Natural killer cell (primary cell): ENCODE data around the gene CCDC13. TPM values are rescaled to one million over a fixed set of nuclear protein-coding genes. Genes with fewer than 3 reads are reported as not detected.

ENCODE experiments used
- ATAC-seq, 3 donors: fragments of 150-1000 bp in 2 of 3; fragments of 200-7000 bp in 1 of 3; cut with Tn5 transposase; 1 replicate in 1 of 3; 2 replicates in 2 of 3; pipeline ENCODE4 v1.10.0; 2021; ENCODE audit warnings: mild to moderate bottlenecking in 2 of 3, moderate library complexity in 2 of 3
- DNase-seq, 2 donors: peaks; one replicate each; pipeline versions ENCODE4 v3.0.0 to v3.0.0-alpha.2; 2013 to 2021; ENCODE audit warnings: mixed read lengths in 1 of 2
- H3K27ac ChIP-seq: one replicate; pipeline ENCODE4 v1.5.1; 2013; ENCODE audit warnings: mild to moderate bottlenecking, low read length
- H3K27me3 ChIP-seq: one replicate; pipeline ENCODE4 v1.6.1; 2013; ENCODE audit warnings: low read length; ENCODE audit not compliant: control insufficient read depth, insufficient read depth
- H3K36me3 ChIP-seq: one replicate; pipeline ENCODE4 v1.6.1; 2013; ENCODE audit warnings: low read length; ENCODE audit not compliant: control insufficient read depth, insufficient read depth
- H3K4me1 ChIP-seq: one replicate; pipeline ENCODE4 v1.6.1; 2013; ENCODE audit warnings: low read length; ENCODE audit not compliant: control insufficient read depth, insufficient read depth
- H3K4me3 ChIP-seq: one replicate; pipeline ENCODE4 v1.5.1; 2013; ENCODE audit warnings: low read length
- H3K9me3 ChIP-seq: one replicate; pipeline ENCODE4 v1.6.1; 2013; ENCODE audit warnings: low read length; ENCODE audit not compliant: control insufficient read depth, insufficient read depth
- H3K27ac Mint-ChIP-seq, 2 donors: one replicate each; pipeline ENCODE4 v1.8.0; 2022; ENCODE audit warnings: mild to moderate bottlenecking in 2 of 2, mixed read lengths in 2 of 2, moderate library complexity in 1 of 2
- H3K27me3 Mint-ChIP-seq, 2 donors: one replicate each; pipeline ENCODE4 v1.8.0; 2022; ENCODE audit warnings: low read depth in 2 of 2, mixed read lengths in 2 of 2
- H3K36me3 Mint-ChIP-seq: one replicate; pipeline ENCODE4 v1.8.0; 2022; ENCODE audit warnings: mixed read lengths
- H3K4me1 Mint-ChIP-seq, 2 donors: one replicate each; pipeline ENCODE4 v1.8.0; 2022; ENCODE audit warnings: mixed read lengths in 2 of 2
- H3K4me3 Mint-ChIP-seq: one replicate; pipeline ENCODE4 v1.8.0; 2022; ENCODE audit warnings: mild to moderate bottlenecking, moderate library complexity, mixed read lengths
- H3K9me3 Mint-ChIP-seq, 2 donors: one replicate each; pipeline ENCODE4 v1.8.0; 2022; ENCODE audit warnings: mixed read lengths in 2 of 2
- CTCF ChIP-seq: fragments of 200-600 bp; IDR thresholded peaks from one replicate; pipeline ENCODE4 v1.8.0; 2022; ENCODE audit warnings: antibody characterized with exemption
- WGBS: methylation state at CpG from one replicate; pipeline ENCODE4 v1.1.7; 2013; ENCODE audit warnings: missing lambda C conversion rate; ENCODE audit not compliant: insufficient coverage; 5-methylcytosine and 5-hydroxymethylcytosine counted together
- intact Hi-C: fragments of 100-400 bp; cut with micrococcal nuclease; formaldehyde crosslinking; loops from one replicate; pipeline ENCODE4 v1.14.2; 2022
- total RNA-seq, 4 donors: library from RNA; stranded (reverse); fragments of 120-200 nt in 1 of 4; gene quantifications; one replicate each; pipeline versions ENCODE4 v1.2.3 to v1.2.4, GENCODE V29; 2013 to 2022

Gene CCDC13
- total RNA-seq, 3 donors from 2014 or later (not counting 1 experiment from before 2014, with no cell fraction given), result 0.35 to 0.88 (median 0.47) TPM

GRCh38 chr3:42755681-42756578 is 17.1 kb downstream of the CCDC13 start:
- WGBS, result 68% methylated on average over 5 of the region's 5 CpGs
- H3K9me3 ChIP-seq, result no peaks in the 10 kb centered on the region
- peak in 1 of 3 donors; percentile 42 for ATAC-seq
- H3K9me3 Mint-ChIP-seq, result no peaks in the 10 kb centered on the region
- no peak for TF ChIP-seq CTCF
- peaks cover 7 to 12% of the 10 kb centered on the region in 2 donors for H3K27me3 Mint-ChIP-seq
- no peaks in the 10 kb centered on the region for H3K36me3 ChIP-seq
- intact Hi-C loops, result no loop called here
- H3K36me3 Mint-ChIP-seq, result no peaks in the 10 kb centered on the region
- H3K27me3 ChIP-seq, result no peaks in the 10 kb centered on the region
- no peaks in the 10 kb centered on the region for H3K4me1 Mint-ChIP-seq
- H3K4me3 ChIP-seq, result no peak overlapping the region
- H3K27ac Mint-ChIP-seq, result no peak overlapping the region
- peak in 1 of 2 donors; percentile 46 for DNase-seq
- H3K4me1 ChIP-seq, result no peaks in the 10 kb centered on the region
- no peak overlapping the region for H3K27ac ChIP-seq
- no peak overlapping the region for H3K4me3 Mint-ChIP-seq

- no peak overlapping the region for H3K4me3 ChIP-seq
- no peak for TF ChIP-seq CTCF
- no peaks in the 10 kb centered on the region for H3K36me3 ChIP-seq
- no peaks in the 10 kb centered on the region for H3K9me3 Mint-ChIP-seq
- DNase-seq, result no peak
- no peaks in the 10 kb centered on the region for H3K4me1 ChIP-seq
- no peak overlapping the region for H3K4me3 Mint-ChIP-seq
- peaks cover 7% of the 10 kb centered on the region in 2 donors for H3K27me3 Mint-ChIP-seq
- intact Hi-C loops, result no loop called here
- H3K36me3 Mint-ChIP-seq, result no peaks in the 10 kb centered on the region
- 90% methylated on average over 3 of the region's 3 CpGs for WGBS
- no peak overlapping the region for H3K27ac Mint-ChIP-seq
- H3K27ac ChIP-seq, result no peak overlapping the region
- H3K4me1 Mint-ChIP-seq, result no peaks in the 10 kb centered on the region
- no peaks in the 10 kb centered on the region for H3K9me3 ChIP-seq
- no peak for ATAC-seq
- H3K27me3 ChIP-seq, result no peaks in the 10 kb centered on the region
Measured at GRCh38 chr3:42753757-42754156, 19.3 kb downstream of the CCDC13 start.

GRCh38 chr3:42752961-42753360 is 20.1 kb downstream of the CCDC13 start:
- H3K27me3 Mint-ChIP-seq, result no peaks in the 10 kb centered on the region
- no peak for DNase-seq
- no peak overlapping the region for H3K27ac Mint-ChIP-seq
- no peaks in the 10 kb centered on the region for H3K4me1 Mint-ChIP-seq
- TF ChIP-seq CTCF, result no peak
- no peaks in the 10 kb centered on the region for H3K27me3 ChIP-seq
- no peaks in the 10 kb centered on the region for H3K36me3 Mint-ChIP-seq
- no peaks in the 10 kb centered on the region for H3K9me3 Mint-ChIP-seq
- H3K4me3 ChIP-seq, result no peak overlapping the region
- no peaks in the 10 kb centered on the region for H3K9me3 ChIP-seq
- intact Hi-C loops, result no loop called here
- WGBS, result 94% methylated on average over 3 of the region's 4 CpGs
- no peak overlapping the region for H3K4me3 Mint-ChIP-seq
- no peak overlapping the region for H3K27ac ChIP-seq
- peaks cover 3% of the 10 kb centered on the region for H3K4me1 ChIP-seq
- ATAC-seq, result no peak
- H3K36me3 ChIP-seq, result no peaks in the 10 kb centered on the region
